Measurements from ENCODE around the gene MICAL2.

MICAL2 gene

DNA sequence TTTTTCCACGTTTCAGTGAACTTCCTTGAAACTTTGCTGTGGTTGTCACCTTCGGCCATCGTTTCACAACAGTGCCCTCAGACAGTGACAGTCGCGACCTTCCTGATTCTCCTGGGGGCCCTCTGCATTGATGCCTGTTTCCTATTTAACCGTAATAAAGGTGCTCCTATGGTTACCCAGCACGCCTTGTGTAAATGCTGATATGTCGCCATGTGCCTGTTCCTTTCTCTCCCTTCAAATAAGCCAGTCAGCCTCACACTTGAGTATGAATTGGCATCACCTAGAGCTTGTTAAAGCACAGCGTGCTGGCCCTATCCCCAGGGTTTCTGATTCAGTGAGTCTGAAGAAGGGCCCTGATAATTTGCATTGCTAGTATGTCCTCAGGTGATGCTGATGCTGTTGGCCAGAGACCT is 104.8 kb downstream of the MICAL2 start:
- H3K9me3 Mint-ChIP-seq: no peaks in the 10 kb centered on the region
- no peak for DNase-seq
- no peak overlapping the region for H3K4me3 Mint-ChIP-seq
- peaks cover 100% of the 10 kb centered on the region for H3K36me3 Mint-ChIP-seq (ENCODE audit: low read depth)
- peaks cover 41% of the 10 kb centered on the region for H3K4me1 Mint-ChIP-seq (ENCODE audit: low read depth)
- no peaks in the 10 kb centered on the region for H3K27me3 Mint-ChIP-seq
- H3K27ac Mint-ChIP-seq: no peak overlapping the region

DNA sequence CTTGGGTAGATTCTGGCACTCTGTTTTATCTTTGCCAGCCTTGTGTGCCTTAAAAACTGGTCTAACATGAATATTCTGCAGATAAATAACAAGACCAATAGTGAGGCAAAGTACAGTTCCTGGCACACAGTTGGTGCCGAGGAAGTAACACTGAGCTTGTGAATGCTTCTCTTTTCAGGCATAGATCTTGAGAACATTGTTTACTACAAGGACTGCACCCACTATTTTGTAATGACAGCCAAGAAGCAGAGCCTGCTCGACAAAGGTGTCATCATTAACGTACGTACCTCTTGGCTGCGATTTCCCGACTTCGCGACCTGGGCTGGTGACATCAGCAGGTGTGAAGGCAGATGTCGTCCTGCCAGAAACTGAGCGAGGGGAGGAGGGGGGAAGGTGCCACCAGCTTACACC is 105.7 kb downstream of the MICAL2 start:
- DNase-seq: no peak
- H3K4me3 Mint-ChIP-seq: no peak overlapping the region
- H3K36me3 Mint-ChIP-seq (ENCODE audit: low read depth): peaks cover 100% of the 10 kb centered on the region
- H3K9me3 Mint-ChIP-seq: no peaks in the 10 kb centered on the region
- H3K4me1 Mint-ChIP-seq (ENCODE audit: low read depth): peaks cover 46% of the 10 kb centered on the region
- H3K27me3 Mint-ChIP-seq: no peaks in the 10 kb centered on the region
- no peak overlapping the region for H3K27ac Mint-ChIP-seq

GRCh38 chr11:12216671-12217374 is 106.4 kb downstream of the MICAL2 start:
- H3K4me3 Mint-ChIP-seq: no peak overlapping the region
- H3K27me3 Mint-ChIP-seq: no peaks in the 10 kb centered on the region
- peaks cover 100% of the 10 kb centered on the region for H3K36me3 Mint-ChIP-seq (ENCODE audit: low read depth)
- H3K9me3 Mint-ChIP-seq: no peaks in the 10 kb centered on the region
- H3K4me1 Mint-ChIP-seq (ENCODE audit: low read depth): peaks cover 51% of the 10 kb centered on the region
- H3K27ac Mint-ChIP-seq: peak overlapping the region; percentile 41
- no peak for DNase-seq

GRCh38 chr11:12217879-12218278 is 107.5 kb downstream of the MICAL2 start:
- Mint-ChIP-seq H3K9me3 (no peaks in the 10 kb centered on the region), H3K4me3 (no peak overlapping the region), H3K27ac (no peak overlapping the region), H3K27me3 (no peaks in the 10 kb centered on the region), H3K36me3 (ENCODE audit: low read depth) (peaks cover 100% of the 10 kb centered on the region), H3K4me1 (ENCODE audit: low read depth) (peaks cover 56% of the 10 kb centered on the region)
- no peak for DNase-seq

DNA sequence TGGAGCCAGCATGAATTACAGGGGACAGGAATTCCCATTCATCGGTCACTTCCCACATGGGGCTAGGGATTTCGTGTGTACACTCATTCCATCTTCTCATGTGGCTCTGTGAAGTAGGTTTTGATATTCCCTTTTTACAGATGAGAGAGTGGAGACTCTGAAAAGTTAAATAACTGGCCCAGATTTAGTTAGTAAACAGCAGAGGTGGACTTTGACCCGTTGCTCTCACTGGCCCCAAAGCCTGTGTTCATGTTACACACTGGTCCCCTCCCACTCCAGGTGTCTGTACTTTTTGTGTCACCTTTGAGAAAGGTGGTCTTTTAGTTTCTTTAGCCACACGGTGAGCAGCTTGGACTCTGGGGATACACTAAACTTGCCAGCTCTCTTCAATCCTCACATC is 108.5 kb downstream of the MICAL2 start:
- H3K27ac Mint-ChIP-seq: no peak overlapping the region
- no peaks in the 10 kb centered on the region for H3K27me3 Mint-ChIP-seq
- peaks cover 100% of the 10 kb centered on the region for H3K36me3 Mint-ChIP-seq (ENCODE audit: low read depth)
- H3K9me3 Mint-ChIP-seq: no peaks in the 10 kb centered on the region
- H3K4me3 Mint-ChIP-seq: no peak overlapping the region
- no peak for DNase-seq
- H3K4me1 Mint-ChIP-seq (ENCODE audit: low read depth): peaks cover 56% of the 10 kb centered on the region

- H3K36me3 Mint-ChIP-seq (ENCODE audit: low read depth): peaks cover 100% of the 10 kb centered on the region
- H3K4me1 Mint-ChIP-seq (ENCODE audit: low read depth): peaks cover 60% of the 10 kb centered on the region
- no peaks in the 10 kb centered on the region for H3K27me3 Mint-ChIP-seq
- H3K27ac Mint-ChIP-seq: no peak overlapping the region
- no peaks in the 10 kb centered on the region for H3K9me3 Mint-ChIP-seq
- no peak for DNase-seq
- no peak overlapping the region for H3K4me3 Mint-ChIP-seq
Measured at GRCh38 chr11:12219757-12220156, 109.4 kb downstream of the MICAL2 start.

GRCh38 chr11:12220305-12220704 is 109.9 kb downstream of the MICAL2 start:
- Mint-ChIP-seq H3K9me3 (no peaks in the 10 kb centered on the region), H3K4me3 (no peak overlapping the region), H3K27ac (no peak overlapping the region), H3K36me3 (ENCODE audit: low read depth) (peaks cover 100% of the 10 kb centered on the region), H3K4me1 (ENCODE audit: low read depth) (peaks cover 60% of the 10 kb centered on the region), H3K27me3 (no peaks in the 10 kb centered on the region)
- no peak for DNase-seq

- H3K36me3 Mint-ChIP-seq (ENCODE audit: low read depth): peaks cover 100% of the 10 kb centered on the region
- DNase-seq: no peak
- H3K4me3 Mint-ChIP-seq: no peak overlapping the region
- H3K9me3 Mint-ChIP-seq: no peaks in the 10 kb centered on the region
- H3K27ac Mint-ChIP-seq: no peak overlapping the region
- peaks cover 60% of the 10 kb centered on the region for H3K4me1 Mint-ChIP-seq (ENCODE audit: low read depth)
- H3K27me3 Mint-ChIP-seq: no peaks in the 10 kb centered on the region
Measured at GRCh38 chr11:12221051-12221535, 110.7 kb downstream of the MICAL2 start.

GRCh38 chr11:12222055-12222792 is 111.8 kb downstream of the MICAL2 start:
- Mint-ChIP-seq H3K27me3 (no peaks in the 10 kb centered on the region), H3K4me1 (ENCODE audit: low read depth) (peaks cover 54% of the 10 kb centered on the region), H3K27ac (peak overlapping the region; percentile 13), H3K36me3 (ENCODE audit: low read depth) (peaks cover 100% of the 10 kb centered on the region), H3K4me3 (no peak overlapping the region), H3K9me3 (no peaks in the 10 kb centered on the region)
- no peak for DNase-seq

DNA sequence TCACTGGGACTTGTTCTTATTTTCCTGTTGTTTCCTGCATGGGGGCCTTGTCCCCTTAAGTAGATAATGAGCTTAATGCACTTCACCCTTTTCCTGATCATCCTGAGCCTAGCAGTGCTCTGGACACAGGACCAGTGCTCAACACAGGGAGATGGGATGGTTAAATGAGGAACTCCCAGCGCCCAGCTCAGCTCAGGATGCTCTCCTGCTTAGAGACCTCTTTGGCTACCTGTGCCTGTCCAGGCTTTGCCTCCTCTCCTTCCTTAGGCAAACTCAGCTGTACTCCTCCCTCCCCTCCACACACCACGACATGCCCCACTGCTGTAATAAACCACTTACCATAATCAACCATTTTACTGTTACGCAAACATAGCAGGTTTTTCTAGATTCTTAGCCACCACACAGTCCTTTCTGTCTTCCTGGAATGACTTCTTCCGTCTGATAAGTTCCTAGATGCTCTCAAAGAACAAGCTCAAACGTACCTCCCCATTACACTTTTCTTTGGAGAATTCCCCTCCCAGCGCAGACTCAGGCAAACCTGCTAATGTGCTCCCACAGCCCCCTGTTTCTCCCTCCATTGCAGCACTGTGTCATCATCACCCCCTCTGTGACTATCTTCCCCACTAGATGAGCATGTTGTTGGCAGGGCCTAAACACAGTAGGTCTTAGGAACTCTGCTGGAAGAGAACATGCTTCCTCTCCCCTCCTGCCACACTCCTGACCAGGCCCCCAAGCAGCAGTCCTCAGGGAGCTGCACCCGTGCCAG is 113.6 kb downstream of the MICAL2 start:
- DNase-seq: no peak
- H3K27ac Mint-ChIP-seq: peak overlapping the region; percentile 95
- peaks cover 54% of the 10 kb centered on the region for H3K4me1 Mint-ChIP-seq (ENCODE audit: low read depth)
- H3K4me3 Mint-ChIP-seq: peak overlapping the region; percentile 71
- H3K36me3 Mint-ChIP-seq (ENCODE audit: low read depth): peaks cover 100% of the 10 kb centered on the region
- H3K9me3 Mint-ChIP-seq: no peaks in the 10 kb centered on the region
- H3K27me3 Mint-ChIP-seq: no peaks in the 10 kb centered on the region

- H3K4me1 Mint-ChIP-seq (ENCODE audit: low read depth): peaks cover 54% of the 10 kb centered on the region
- no peaks in the 10 kb centered on the region for H3K27me3 Mint-ChIP-seq
- peak overlapping the region; percentile 71 for H3K4me3 Mint-ChIP-seq
- peak overlapping the region; percentile 95 for H3K27ac Mint-ChIP-seq
- H3K9me3 Mint-ChIP-seq: no peaks in the 10 kb centered on the region
- peak; percentile 90 for DNase-seq
- peaks cover 99% of the 10 kb centered on the region for H3K36me3 Mint-ChIP-seq (ENCODE audit: low read depth)
Measured at GRCh38 chr11:12224537-12224893, 114.1 kb downstream of the MICAL2 start.

- H3K9me3 Mint-ChIP-seq: no peaks in the 10 kb centered on the region
- H3K27me3 Mint-ChIP-seq: no peaks in the 10 kb centered on the region
- DNase-seq: no peak
- H3K27ac Mint-ChIP-seq: peak overlapping the region; percentile 95
- H3K4me3 Mint-ChIP-seq: peak overlapping the region; percentile 71
- peaks cover 99% of the 10 kb centered on the region for H3K36me3 Mint-ChIP-seq (ENCODE audit: low read depth)
- H3K4me1 Mint-ChIP-seq (ENCODE audit: low read depth): peaks cover 52% of the 10 kb centered on the region
Measured at GRCh38 chr11:12225046-12225739, 114.8 kb downstream of the MICAL2 start.

DNA sequence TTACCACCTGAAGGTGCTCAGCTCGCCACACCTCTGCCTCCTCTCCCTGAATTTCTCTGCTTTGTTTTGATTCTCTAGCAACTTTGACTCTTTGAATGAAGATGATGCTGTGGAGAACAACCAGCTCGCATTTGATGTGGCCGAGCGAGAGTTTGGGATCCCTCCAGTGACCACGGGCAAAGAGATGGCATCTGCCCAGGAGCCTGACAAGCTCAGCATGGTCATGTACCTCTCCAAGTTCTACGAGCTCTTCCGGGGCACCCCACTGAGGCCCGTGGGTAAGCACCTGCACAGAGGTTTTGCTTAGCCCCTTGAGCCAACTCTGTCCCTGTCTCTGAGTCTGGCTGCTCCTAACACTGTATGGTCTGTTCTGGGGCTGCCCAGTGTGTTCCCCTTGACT is 115.7 kb downstream of the MICAL2 start:
- Mint-ChIP-seq H3K27ac (peak overlapping the region; percentile 13), H3K4me3 (no peak overlapping the region), H3K36me3 (ENCODE audit: low read depth) (peaks cover 99% of the 10 kb centered on the region), H3K4me1 (ENCODE audit: low read depth) (peaks cover 48% of the 10 kb centered on the region), H3K27me3 (no peaks in the 10 kb centered on the region), H3K9me3 (no peaks in the 10 kb centered on the region)
- no peak for DNase-seq

Data from activated T-cell treated with anti-CD3 and anti-CD28 coated beads, Interleukin-2, amount 50 U/mL, for 24 hours (primary cell).